OCI-LY7 (cell line): ENCODE data around the gene MFSD6L.

ENCODE experiments used
- CTCF ChIP-seq: fragments of 200-600 bp; sonication (generic); conservative IDR thresholded peaks from 2 replicates; pipeline ENCODE4 v1.5.1; 2014; ENCODE audit warnings: mild to moderate bottlenecking, antibody characterized with exemption, low read length, moderate library complexity, mixed read lengths
- EZH2phosphoT487 ChIP-seq: fragments of 200-600 bp; sonication (generic); IDR thresholded peaks from 2 replicates; pipeline ENCODE4 v1.6.1; 2018; ENCODE audit warnings: low read depth, borderline replicate concordance, mild to moderate bottlenecking, mixed run types, antibody characterized with exemption, low read length, moderate library complexity, mixed read lengths

DNA sequence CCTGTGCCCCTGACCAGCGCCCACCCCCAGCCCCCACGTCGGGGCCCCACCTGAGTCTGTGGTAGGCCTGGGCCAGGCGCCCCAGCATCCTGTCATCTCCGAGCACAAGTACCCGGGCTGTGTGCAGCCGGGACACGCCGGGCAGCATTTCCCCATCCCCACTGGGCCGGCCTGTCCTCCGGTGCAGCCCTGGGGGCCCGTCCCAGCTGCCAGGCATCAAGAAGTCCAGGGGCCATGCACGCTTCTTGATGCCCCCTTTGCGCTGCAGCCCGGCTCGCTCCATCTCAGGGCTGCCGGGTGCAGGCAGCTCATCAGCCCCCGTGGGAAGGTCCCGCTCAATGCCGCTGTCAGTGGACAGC is 29.3 kb upstream of the MFSD6L start:
- TF ChIP-seq CTCF, result no peak
- no peak for TF ChIP-seq EZH2phosphoT487
